Fibroblast of peridontal ligament (primary cell): ENCODE results near the gene NUDT17.

Experiments used
- DNase-seq: peaks from one replicate; pipeline ENCODE4 v3.0.0-alpha.2; 2010; ENCODE audit errors: extremely low read depth

Gene NUDT17

DNA sequence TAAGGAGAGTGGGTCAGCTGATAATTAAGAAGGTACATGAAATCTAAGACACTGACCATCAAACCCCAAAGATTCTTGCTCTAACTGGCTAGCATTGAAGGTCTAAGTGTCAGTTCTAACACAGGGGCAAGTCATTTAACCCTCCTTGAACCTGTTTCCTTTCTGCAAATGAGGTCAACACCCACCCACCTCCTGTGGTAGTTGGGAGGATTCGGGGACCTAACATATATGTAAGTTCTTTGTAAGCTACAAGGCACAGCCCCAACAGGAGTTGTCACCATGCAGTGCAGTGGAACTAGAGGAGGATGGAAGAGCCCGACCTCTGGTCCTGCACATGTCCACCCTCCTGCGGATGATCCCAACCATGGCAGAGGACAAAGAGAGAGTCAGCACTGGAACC lies 2.4 kb downstream of the NUDT17 start:
- DNase-seq, result no peak

DNA sequence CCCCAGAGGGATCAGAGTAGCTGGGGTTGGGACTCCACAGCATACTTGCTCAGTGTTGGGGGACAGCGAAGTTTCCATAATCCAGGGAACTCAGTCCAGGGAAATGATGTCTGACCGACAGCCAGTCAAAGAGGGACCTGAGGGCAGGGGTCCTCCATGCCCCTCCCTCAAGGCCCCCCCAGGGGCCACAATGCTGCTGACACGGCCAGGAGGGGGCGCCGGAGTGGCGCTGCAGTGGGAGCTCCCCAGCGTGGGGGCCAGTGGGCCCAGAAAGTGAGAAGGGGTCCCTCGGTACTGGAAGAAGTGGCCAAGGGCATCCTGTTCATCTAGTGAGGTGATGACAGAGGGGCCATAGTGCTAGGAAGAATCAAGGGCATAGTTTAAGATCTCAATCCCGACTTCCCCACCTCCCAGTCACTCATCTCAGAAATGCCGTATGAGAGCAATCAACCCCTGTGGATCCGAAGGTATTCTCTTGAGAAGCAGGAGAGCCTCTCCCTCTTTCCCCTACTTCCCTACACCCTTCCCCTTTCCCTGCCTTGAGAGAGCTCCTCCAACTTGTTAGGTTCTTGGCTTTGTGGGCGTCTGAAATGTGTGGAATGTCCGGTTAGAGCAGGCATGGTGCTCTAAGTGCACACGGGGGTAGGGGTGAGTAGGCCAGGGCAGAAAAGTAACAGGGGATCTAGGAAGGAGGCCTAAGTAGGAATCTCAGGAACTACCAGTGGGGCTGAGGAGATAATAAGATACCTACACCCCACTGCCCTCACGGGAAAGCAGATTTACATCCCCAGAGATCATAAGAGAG lies 4.1 kb downstream of the NUDT17 start:
- peak; percentile 58 for DNase-seq

DNA sequence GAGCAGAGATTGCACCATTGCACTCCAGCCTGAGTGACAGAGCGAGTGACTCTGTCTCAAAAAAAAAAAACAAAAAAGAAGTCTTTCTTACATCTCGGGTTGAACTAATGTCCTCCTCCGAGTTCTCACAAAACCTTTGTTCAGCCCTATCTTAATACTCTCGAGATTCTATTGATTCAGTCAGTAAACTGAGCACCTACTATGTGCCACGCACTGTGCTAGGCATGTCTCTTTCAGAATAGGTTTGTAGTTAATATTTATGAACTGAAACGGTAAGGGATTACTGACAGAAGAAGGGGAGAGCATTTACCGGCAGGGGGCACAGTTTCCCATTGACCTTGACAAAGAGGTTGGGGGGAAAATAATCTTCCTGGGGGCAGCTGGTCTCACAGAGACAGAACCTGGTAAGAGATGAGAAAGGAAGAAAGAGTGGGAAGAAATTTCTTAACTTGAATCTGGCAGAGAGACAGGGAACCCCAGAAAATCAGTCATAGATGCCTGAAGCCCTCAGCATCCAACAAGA lies 10.1 kb downstream of the NUDT17 start:
- DNase-seq, result no peak

DNA sequence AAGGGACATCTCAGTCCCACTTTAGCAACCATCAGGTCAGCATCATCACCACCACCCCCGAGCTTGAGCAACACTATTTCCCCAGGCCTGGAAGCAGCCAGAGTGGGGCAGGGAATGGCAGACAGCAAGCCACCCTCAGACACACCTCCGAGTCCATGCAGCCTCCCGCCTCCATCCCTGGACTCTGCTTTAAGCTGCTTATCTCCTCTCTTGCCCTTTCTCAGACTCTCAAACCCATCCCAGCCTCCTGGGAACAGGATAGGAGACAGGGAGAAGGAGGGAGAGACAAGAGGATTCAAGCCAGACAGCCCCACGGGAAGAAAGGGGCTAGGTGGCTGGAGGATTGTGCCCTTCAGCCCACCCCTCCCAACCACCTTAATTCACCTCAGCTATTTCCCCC lies 11.7 kb downstream of the NUDT17 start:
- DNase-seq, result no peak

GRCh38 chr1:145858238-145858900 lies 12.9 kb downstream of the NUDT17 start:
- peak; percentile 20 for DNase-seq

- DNase-seq, result peak; percentile 87
Observed at GRCh38 chr1:145858901-145859490, 13.6 kb downstream of the NUDT17 start, which contains the start of gene PIAS3. PIAS3 (minus strand) TSS chr1:145859081; CDS start chr1:145858990, 91 bp downstream.

DNA sequence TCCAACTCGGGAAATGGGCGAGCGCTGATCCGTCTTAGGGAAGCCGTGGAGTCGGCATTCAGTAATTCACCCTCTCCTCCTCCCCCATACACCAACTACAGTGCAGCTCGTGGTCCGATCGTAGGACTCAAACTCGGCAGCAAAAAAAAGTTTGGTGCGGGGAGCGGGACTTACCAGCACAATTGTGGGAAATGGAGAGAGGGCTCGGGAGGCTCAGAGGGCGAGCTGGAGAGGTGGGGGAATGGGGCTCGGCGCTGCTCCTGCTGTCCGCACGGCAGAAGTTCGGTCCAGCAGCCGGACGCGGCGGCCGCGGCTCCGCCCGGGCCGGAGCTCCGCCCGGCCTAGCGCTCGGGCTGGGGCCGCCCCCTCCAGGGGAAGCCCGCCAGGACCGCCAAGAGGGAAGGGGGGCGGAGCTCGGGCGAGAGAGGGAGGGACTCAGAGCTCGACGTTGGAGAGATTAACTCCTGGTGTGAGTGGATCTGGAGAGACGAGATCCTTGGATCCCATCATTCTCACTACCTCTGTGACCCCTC lies 14.1 kb downstream of the NUDT17 start:
- peak; percentile 82 for DNase-seq

DNA sequence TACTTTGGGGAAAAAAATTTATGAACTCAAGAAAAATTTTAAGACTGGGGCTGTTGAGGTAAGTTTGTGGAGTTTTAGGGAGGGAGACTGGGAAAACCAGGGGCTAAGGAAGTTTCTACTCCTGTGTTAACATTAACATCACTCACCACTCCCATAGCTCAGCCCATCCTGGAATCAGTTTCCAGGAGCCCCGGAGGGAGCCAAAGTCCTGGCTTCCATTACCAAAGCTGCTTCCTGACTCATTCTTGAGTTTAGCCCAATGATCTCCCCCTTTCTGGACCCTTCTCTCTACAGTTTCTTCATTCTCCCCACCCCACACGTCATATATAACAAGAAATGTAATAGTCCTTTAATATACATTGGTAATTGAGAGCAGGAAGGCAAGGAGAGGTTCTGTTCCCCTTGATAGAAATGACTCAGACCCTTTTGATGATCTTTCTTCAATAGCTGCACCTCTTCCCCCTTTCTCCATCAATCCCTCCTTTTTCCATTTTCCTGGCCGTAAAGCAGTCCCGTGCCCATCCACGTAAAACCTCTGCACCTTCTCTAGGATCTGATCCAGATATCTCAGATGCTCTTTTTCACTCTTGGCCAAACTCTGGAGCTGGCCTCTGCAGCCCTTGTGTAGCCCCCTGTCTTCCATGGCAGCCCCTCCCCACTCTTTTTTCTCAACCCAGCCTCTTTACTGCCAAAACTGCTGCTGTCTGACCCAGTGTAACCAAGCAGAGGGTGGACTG lies 18.0 kb downstream of the NUDT17 start:
- DNase-seq, result peak; percentile 59

DNA sequence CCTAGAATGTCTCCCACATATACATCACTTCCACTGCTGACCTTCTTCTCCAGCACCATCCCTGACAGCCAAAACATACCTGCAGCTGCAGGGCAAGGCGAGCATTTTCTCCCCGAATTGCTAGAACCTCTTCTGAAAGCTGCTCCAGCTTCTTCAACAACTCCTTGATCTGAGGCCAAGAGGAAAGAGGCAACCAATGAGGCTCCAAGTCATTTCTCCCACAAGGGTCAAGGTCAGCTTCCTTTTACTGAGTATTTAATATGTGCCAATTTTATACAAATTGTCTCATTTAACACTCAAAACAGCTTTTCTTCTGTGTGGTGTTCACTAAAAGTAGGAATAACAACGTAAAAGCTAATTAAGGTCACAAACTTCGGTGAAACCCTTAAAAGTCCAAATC lies 22.8 kb downstream of the NUDT17 start:
- no peak for DNase-seq

DNA sequence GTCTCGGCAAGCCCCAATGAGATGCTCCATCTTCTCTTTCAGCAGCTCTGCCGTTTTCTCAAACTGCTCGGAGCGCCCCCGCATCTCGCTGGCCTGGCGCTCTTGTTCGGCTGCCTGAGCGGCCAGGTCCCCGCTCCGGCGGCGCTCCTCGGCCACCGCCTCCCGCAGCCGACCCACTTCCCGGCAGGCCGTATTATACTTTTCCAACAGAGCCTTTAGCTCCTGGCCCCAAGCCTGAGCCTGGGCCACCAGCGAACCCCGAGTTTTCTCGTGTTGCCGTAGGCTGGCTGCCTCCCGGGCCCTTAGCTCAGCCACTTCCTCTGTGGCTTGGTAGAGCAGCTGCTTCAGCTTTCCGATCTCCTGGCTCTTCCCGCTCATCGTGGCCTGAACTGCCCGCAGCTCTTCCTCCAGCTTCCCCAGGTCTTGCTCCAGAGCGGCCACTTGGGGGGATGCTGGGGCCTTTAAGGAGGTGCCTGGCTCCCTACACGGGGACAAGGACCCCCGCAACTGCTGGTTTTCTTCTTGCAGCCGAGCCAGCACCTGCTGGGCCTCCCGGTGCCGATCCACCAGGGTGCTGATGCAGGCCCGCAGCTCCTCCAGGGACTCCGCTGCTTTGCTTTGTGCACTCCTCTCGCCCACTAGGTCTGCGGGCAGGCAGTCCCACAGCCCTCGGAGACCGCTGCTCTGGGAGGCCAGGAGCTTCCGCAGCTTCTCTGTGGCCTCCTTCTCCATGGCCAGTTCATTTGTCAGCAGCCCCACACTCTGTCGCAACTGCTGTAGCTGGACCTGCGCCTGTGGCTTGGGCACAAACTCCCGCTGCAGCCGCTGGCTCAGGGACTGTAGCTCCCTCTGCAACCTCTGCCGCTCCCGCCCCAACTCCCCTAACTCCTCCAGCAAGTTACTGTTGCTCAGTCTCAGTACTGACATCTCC lies 26.8 kb downstream of the NUDT17 start:
- DNase-seq, result peak; percentile 30

DNA sequence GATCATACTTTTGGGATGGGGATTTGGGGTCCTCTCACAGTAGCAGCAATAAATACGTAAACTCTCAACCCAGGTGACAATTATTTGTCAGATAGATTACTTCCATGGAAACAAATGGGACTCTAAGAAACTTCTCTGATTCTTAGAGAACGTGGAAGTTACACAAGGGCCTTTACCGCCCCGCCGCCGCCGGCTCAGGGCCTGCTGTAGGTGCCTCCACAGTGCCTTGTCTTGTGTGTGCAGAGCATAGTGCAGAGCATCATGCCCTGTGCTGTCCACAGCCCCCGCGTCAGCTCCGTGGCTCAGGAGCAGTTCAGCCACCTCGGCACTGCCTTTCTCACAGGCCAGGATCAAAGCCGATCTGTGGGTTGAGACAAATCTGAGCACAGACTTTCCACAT lies 29.2 kb downstream of the NUDT17 start:
- DNase-seq, result no peak

- DNase-seq, result no peak
Observed at GRCh38 chr1:145877923-145878486, 32.6 kb downstream of the NUDT17 start.

- DNase-seq, result no peak
Observed at GRCh38 chr1:145878724-145879123, 33.3 kb downstream of the NUDT17 start.

- DNase-seq, result no peak
Observed at GRCh38 chr1:145879775-145880174, 34.3 kb downstream of the NUDT17 start.

GRCh38 chr1:145884675-145885074 lies 39.2 kb downstream of the NUDT17 start:
- peak; percentile 57 for DNase-seq

- peak; percentile 32 for DNase-seq
Observed at GRCh38 chr1:145885738-145886287, 40.4 kb downstream of the NUDT17 start, which contains the start of gene ANKRD35. ANKRD35 (minus strand) TSS chr1:145885866; CDS start chr1:145885758, 108 bp downstream.

DNA sequence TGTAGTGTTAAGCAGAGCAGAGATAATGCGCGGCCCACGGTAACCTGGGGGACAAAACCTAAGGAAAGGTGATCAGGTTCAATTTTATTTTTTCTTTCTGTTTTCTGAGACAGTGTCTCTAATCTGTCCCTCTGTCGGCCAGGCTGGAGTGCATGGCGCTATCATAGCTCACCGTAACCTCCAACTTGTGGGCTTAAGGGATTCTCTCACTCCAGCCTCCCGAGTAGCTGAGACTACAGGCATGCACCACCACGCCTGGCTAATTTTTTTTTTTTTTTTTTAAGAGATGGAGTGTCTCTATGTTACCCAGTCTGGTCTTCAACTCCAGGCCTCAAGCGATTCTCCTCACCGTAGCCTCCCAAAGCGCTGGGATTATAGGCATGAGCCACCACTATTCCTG lies 41.0 kb downstream of the NUDT17 start:
- DNase-seq, result no peak

DNA sequence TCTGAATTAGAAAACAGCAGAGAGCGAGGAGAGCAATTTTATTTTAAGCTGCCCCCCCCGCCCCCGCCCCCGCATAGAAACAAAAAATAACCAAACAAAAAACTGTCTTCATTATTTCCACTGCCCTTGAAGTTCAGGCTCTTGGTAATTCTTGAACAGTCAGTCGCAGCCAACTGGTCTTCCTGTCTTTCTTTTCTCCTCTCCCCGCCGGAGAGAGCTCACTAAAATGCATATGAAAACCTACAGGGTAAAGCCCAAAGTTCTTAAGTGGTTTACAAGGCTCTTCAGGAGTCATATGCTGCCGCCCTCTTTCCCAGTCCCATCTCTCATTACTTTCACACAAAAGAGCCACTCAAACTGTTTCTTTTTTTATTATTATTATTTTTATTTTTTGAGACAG lies 41.4 kb downstream of the NUDT17 start:
- no peak for DNase-seq

- no peak for DNase-seq
Observed at GRCh38 chr1:145887631-145888030, 42.2 kb downstream of the NUDT17 start.

DNA sequence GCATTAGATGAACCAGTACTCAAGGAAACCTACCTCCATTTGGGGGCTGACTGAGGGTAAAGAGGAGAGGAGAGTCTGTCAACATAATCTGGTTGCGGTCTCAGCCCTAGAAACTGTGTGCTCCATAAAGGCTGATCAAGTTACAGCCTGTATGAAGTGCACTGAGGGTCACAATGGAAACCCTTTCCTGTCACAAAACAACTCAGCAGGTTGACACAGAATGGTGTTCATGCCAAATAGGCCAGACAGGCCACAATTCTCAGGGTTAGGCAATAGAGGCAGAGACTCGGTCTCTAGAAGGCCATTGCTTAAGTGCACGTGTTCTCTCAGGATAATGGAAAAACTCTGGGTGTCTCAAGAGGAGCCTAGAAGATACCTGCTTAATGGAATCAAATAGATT lies 44.3 kb downstream of the NUDT17 start:
- DNase-seq, result no peak
